Smooth muscle cell (in vitro differentiated cells): ENCODE results near the gene PARPBP. TPM values are rescaled to one million over a fixed set of nuclear protein-coding genes. Genes with fewer than 3 reads are reported as not detected.
A peak's percentile ranks its signal among the peaks of the same experiment; 100 is the strongest.

Experiments used
- DNase-seq: peaks from one replicate; lab custom pipeline; 2025; ENCODE audit not compliant: unreplicated experiment; lab: John Stamatoyannopoulos, UW
- H2AFZ ChIP-seq: fragments of 200-600 bp; sonication (generic); 2 replicates; pipeline ENCODE4 v1.6.0; 2016; ENCODE audit warnings: antibody characterized with exemption, low read depth, mild to moderate bottlenecking
- H3F3A ChIP-seq: fragments of 200-600 bp; sonication (generic); 2 replicates; pipeline ENCODE4 v1.6.0; 2017; ENCODE audit warnings: antibody characterized with exemption, low read depth
- H3K27ac ChIP-seq: fragments of 200-600 bp; sonication (generic); 2 replicates; pipeline ENCODE4 v1.5.1; 2016; ENCODE audit warnings: low read depth, mild to moderate bottlenecking
- H3K27me3 ChIP-seq: fragments of 200-600 bp; sonication (generic); 2 replicates; pipeline ENCODE4 v1.6.1; 2016; ENCODE audit warnings: low read depth, mild to moderate bottlenecking
- H3K36me3 ChIP-seq: fragments of 200-600 bp; sonication (generic); 2 replicates; pipeline ENCODE4 v1.5.1; 2016; ENCODE audit warnings: low read depth
- H3K4me1 ChIP-seq: fragments of 200-600 bp; sonication (generic); 2 replicates; pipeline ENCODE4 v1.5.1; 2016; ENCODE audit warnings: low read depth
- H3K4me2 ChIP-seq: fragments of 200-600 bp; sonication (generic); 2 replicates; pipeline ENCODE4 v1.6.0; 2016; ENCODE audit warnings: mild to moderate bottlenecking
- H3K4me3 ChIP-seq: fragments of 200-600 bp; sonication (generic); 2 replicates; pipeline ENCODE4 v1.5.1; 2016; ENCODE audit warnings: mild to moderate bottlenecking
- H3K79me2 ChIP-seq: fragments of 200-600 bp; sonication (generic); 2 replicates; pipeline ENCODE4 v1.6.0; 2016; ENCODE audit warnings: low read depth, mild to moderate bottlenecking
- H3K9ac ChIP-seq: fragments of 200-600 bp; sonication (generic); 2 replicates; pipeline ENCODE4 v1.6.0; 2016; ENCODE audit warnings: low read depth
- H3K9me3 ChIP-seq: fragments of 200-600 bp; sonication (generic); replicated peaks from 2 replicates; pipeline ENCODE4 v1.5.1; 2016; ENCODE audit warnings: low read depth
- H4K20me1 ChIP-seq: fragments of 200-600 bp; sonication (generic); 2 replicates; pipeline ENCODE4 v1.6.0; 2016; ENCODE audit warnings: low read depth
- CTCF ChIP-seq: fragments of 200-600 bp; sonication (generic); IDR thresholded peaks from 2 replicates; pipeline ENCODE4 v1.5.1; 2017; ENCODE audit warnings: borderline replicate concordance, mild to moderate bottlenecking, antibody characterized with exemption; ENCODE audit not compliant: insufficient read depth, poor library complexity, severe bottlenecking
- WGBS: methylation state at CpG from one replicate; pipeline ENCODE4 v1.1.7; 2016; ENCODE audit warnings: low lambda C conversion rate; 5-methylcytosine and 5-hydroxymethylcytosine counted together
- polyA plus RNA-seq: library from polyadenylated mRNA; unstranded; fragments of >200 nt; fragmentation: Nextera tagmentation; extraction: Ambion mirVana; gene quantifications from 2 replicates; pipeline ENCODE4 v1.2.1, GENCODE V29; 2016
- total RNA-seq: library from RNA; depleted of rRNA; stranded (reverse); fragments of >200 nt; gene quantifications from 2 replicates; pipeline ENCODE4 v1.2.3, GENCODE V29; 2014

PARPBP gene
- total and polyA plus RNA-seq, 2 experiments from 2014 or later, result 3.7 to 7.9 TPM

- TF ChIP-seq CTCF, result no peak
- WGBS, result 97% methylated on average over 1 of the region's 1 CpG
- Histone ChIP-seq H3K4me1 (no peaks in the 10 kb centered on the region), H4K20me1 (no peaks in the 10 kb centered on the region), H2AFZ (no peak overlapping the region), H3K36me3 (no peaks in the 10 kb centered on the region), H3K9me3 (no peaks in the 10 kb centered on the region), H3K4me2 (no peak overlapping the region), H3K9ac (no peak overlapping the region), H3K79me2 (no peaks in the 10 kb centered on the region), H3F3A (no peaks in the 10 kb centered on the region), H3K27me3 (no peaks in the 10 kb centered on the region), H3K27ac (no peak overlapping the region), H3K4me3 (no peak overlapping the region)
- DNase-seq, result no peak
Measured at GRCh38 chr12:102163383-102163782, 43.4 kb downstream of the PARPBP start.

- no peaks in the 10 kb centered on the region for H3K27me3 ChIP-seq
- H3K4me3 ChIP-seq, result no peak overlapping the region
- no peak for DNase-seq
- H3K4me1 ChIP-seq, result no peaks in the 10 kb centered on the region
- peak overlapping the region; percentile 61 for H2AFZ ChIP-seq
- H3K9ac ChIP-seq, result no peak overlapping the region
- no peaks in the 10 kb centered on the region for H3K9me3 ChIP-seq
- no peaks in the 10 kb centered on the region for H3K36me3 ChIP-seq
- no peaks in the 10 kb centered on the region for H3F3A ChIP-seq
- no peak for TF ChIP-seq CTCF
- H3K79me2 ChIP-seq, result no peaks in the 10 kb centered on the region
- peak overlapping the region; percentile 23 for H3K4me2 ChIP-seq
- H4K20me1 ChIP-seq, result no peaks in the 10 kb centered on the region
- H3K27ac ChIP-seq, result no peak overlapping the region
Measured at GRCh38 chr12:102167821-102168604, 48.0 kb downstream of the PARPBP start.

- no peak overlapping the region for H3K4me2 ChIP-seq
- DNase-seq, result no peak
- H3K27ac ChIP-seq, result no peak overlapping the region
Measured at GRCh38 chr12:102169922-102170621, 50.1 kb downstream of the PARPBP start.

More at GRCh38 chr12:102169922-102170621, 50.1 kb downstream of the PARPBP start:
- no peak overlapping the region for H3K9ac ChIP-seq
- H2AFZ ChIP-seq, result no peak overlapping the region
- H3K4me3 ChIP-seq, result no peak overlapping the region
- H3K27me3 ChIP-seq, result no peaks in the 10 kb centered on the region
- no peaks in the 10 kb centered on the region for H3K4me1 ChIP-seq
- no peaks in the 10 kb centered on the region for H3K36me3 ChIP-seq
- WGBS, result 94% methylated on average over 2 of the region's 2 CpGs
- no peaks in the 10 kb centered on the region for H4K20me1 ChIP-seq
- H3K9me3 ChIP-seq, result no peaks in the 10 kb centered on the region
- no peaks in the 10 kb centered on the region for H3F3A ChIP-seq
- no peaks in the 10 kb centered on the region for H3K79me2 ChIP-seq
- TF ChIP-seq CTCF, result peak; percentile 66
